HL-60 (cell line): ENCODE results near the gene CROT.

Experiments
- DNase-seq, 2 experiments: peaks; one replicate each; pipeline ENCODE4 v3.0.0-alpha.2; 2010 to 2020; ENCODE audit warnings: low read depth in 1 of 2, low spot score in 1 of 2
- H3K27ac ChIP-seq: fragments of 250-450 bp; sonication (Bioruptor Pico); replicated peaks from 2 replicates; pipeline ENCODE4 v1.5.1; 2020; ENCODE audit warnings: mild to moderate bottlenecking, moderate library complexity
- H3K27me3 ChIP-seq: fragments of 250-450 bp; sonication (Bioruptor Pico); 2 replicates; pipeline ENCODE4 v1.5.1; 2021; ENCODE audit warnings: mild to moderate bottlenecking, moderate library complexity; ENCODE audit not compliant: insufficient read depth, poor library complexity, severe bottlenecking
- H3K4me3 ChIP-seq: replicated peaks from 2 replicates; pipeline ENCODE4 v1.5.1; 2011; ENCODE audit warnings: mild to moderate bottlenecking, control low read depth, low read length; ENCODE audit not compliant: insufficient read depth
- GABPA ChIP-seq: IDR thresholded peaks from 2 replicates; pipeline ENCODE4 v1.6.1; 2012; ENCODE audit warnings: low read depth
- POLR2AphosphoS5 ChIP-seq: IDR thresholded peaks from 2 replicates; pipeline ENCODE4 v1.6.1; 2012; ENCODE audit warnings: low read depth
- SPI1 ChIP-seq: IDR thresholded peaks from 2 replicates; pipeline ENCODE4 v1.6.1; 2012; ENCODE audit warnings: low read depth, mild to moderate bottlenecking, borderline replicate concordance
- TF ChIP-seq, protein P1 (sequence below): IDR thresholded peaks from one replicate; pipeline ENCODE4 v1.5.1; 2011; ENCODE audit warnings: low read length, control low read depth, inconsistent platforms; ENCODE audit not compliant: insufficient read depth
- TF ChIP-seq, protein P2 (sequence below): IDR thresholded peaks from 2 replicates; pipeline ENCODE4 v1.6.1; 2012; ENCODE audit warnings: low read depth; ENCODE audit not compliant: insufficient replicate concordance

The CROT gene

DNA sequence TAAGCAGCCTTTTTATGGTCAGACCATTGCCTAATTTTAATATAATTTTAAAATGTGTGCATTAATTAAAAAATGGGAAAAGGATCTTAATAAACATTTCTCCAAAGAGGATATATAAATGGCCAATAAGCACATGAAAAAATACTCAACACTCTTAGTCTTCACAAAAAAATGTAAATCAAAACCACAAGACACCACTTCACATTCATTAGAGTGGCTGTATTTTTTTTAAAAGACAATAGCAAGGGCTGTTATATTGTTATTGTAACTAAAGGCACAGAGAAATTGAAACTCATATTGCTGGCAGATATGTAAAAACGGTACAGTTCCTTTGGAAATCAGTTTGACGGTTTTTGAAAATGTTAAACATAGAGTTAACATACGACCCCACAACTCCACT is 3.2 kb upstream of the CROT start:
- TF ChIP-seq SPI1 (no peak), POLR2AphosphoS5 (no peak), GABPA (no peak)
- TF ChIP-seq, protein P1, sequence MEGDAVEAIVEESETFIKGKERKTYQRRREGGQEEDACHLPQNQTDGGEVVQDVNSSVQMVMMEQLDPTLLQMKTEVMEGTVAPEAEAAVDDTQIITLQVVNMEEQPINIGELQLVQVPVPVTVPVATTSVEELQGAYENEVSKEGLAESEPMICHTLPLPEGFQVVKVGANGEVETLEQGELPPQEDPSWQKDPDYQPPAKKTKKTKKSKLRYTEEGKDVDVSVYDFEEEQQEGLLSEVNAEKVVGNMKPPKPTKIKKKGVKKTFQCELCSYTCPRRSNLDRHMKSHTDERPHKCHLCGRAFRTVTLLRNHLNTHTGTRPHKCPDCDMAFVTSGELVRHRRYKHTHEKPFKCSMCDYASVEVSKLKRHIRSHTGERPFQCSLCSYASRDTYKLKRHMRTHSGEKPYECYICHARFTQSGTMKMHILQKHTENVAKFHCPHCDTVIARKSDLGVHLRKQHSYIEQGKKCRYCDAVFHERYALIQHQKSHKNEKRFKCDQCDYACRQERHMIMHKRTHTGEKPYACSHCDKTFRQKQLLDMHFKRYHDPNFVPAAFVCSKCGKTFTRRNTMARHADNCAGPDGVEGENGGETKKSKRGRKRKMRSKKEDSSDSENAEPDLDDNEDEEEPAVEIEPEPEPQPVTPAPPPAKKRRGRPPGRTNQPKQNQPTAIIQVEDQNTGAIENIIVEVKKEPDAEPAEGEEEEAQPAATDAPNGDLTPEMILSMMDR, result no peak
- TF ChIP-seq, protein P2, sequence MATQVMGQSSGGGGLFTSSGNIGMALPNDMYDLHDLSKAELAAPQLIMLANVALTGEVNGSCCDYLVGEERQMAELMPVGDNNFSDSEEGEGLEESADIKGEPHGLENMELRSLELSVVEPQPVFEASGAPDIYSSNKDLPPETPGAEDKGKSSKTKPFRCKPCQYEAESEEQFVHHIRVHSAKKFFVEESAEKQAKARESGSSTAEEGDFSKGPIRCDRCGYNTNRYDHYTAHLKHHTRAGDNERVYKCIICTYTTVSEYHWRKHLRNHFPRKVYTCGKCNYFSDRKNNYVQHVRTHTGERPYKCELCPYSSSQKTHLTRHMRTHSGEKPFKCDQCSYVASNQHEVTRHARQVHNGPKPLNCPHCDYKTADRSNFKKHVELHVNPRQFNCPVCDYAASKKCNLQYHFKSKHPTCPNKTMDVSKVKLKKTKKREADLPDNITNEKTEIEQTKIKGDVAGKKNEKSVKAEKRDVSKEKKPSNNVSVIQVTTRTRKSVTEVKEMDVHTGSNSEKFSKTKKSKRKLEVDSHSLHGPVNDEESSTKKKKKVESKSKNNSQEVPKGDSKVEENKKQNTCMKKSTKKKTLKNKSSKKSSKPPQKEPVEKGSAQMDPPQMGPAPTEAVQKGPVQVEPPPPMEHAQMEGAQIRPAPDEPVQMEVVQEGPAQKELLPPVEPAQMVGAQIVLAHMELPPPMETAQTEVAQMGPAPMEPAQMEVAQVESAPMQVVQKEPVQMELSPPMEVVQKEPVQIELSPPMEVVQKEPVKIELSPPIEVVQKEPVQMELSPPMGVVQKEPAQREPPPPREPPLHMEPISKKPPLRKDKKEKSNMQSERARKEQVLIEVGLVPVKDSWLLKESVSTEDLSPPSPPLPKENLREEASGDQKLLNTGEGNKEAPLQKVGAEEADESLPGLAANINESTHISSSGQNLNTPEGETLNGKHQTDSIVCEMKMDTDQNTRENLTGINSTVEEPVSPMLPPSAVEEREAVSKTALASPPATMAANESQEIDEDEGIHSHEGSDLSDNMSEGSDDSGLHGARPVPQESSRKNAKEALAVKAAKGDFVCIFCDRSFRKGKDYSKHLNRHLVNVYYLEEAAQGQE, result no peak
- Histone ChIP-seq H3K4me3 (no peak overlapping the region), H3K27ac (no peak overlapping the region), H3K27me3 (peaks cover 2% of the 10 kb centered on the region)
- DNase-seq, result no peak

DNA sequence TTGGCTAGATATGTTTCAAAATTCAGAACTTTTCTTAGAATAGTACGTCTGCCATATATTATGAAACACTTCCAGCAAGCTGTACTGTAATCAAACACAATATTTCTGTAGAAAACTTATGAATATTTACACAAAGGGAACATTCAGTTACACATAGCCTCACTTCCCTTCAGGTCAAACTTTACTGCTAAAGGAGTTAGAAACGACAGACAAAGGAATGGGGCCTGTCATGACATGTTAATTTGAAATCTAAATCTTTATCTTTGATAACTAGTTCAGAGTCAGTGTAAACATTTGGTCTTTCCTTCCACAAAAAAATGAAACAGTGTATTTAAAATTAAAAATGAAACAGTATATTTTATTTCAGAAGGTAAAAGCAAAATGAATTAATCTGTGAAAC is 1.0 kb upstream of the CROT start:
- TF ChIP-seq POLR2AphosphoS5 (no peak), GABPA (no peak), SPI1 (no peak)
- TF ChIP-seq, protein P2, result no peak
- TF ChIP-seq, protein P1, result no peak
- Histone ChIP-seq H3K27ac (peak overlapping the region; percentile 31), H3K4me3 (no peak overlapping the region), H3K27me3 (peaks cover 2% of the 10 kb centered on the region)
- DNase-seq, result no peak

DNA sequence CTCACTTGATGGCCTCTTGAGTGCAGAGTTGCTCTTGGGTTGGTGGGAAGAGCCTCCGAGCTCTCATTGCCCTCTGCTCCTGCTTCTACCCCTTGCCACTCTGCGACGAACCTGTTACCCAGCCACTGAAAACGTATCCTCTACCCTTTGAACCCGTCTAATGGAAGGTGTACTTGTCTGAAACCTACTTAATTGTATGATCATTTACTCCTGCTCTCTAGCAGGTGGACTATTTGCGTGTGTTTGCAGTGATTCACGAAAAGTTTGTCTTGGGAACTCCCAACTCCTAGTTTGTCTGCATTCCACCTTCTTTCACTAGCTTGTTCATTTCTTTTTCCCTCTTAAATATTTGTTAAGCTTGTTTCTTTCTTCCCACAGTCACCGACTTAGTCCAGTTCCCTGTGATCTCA is 503 bp downstream of the CROT start:
- H3K4me3 ChIP-seq, result no peak overlapping the region
- peaks cover 2% of the 10 kb centered on the region for H3K27me3 ChIP-seq
- DNase-seq, result no peak
- TF ChIP-seq POLR2AphosphoS5 (no peak), GABPA (no peak), SPI1 (no peak)
- TF ChIP-seq, protein P1, result no peak
- TF ChIP-seq, protein P2, result no peak
- no peak overlapping the region for H3K27ac ChIP-seq
